Measurements from ENCODE around the gene TRAK1.

DNA sequence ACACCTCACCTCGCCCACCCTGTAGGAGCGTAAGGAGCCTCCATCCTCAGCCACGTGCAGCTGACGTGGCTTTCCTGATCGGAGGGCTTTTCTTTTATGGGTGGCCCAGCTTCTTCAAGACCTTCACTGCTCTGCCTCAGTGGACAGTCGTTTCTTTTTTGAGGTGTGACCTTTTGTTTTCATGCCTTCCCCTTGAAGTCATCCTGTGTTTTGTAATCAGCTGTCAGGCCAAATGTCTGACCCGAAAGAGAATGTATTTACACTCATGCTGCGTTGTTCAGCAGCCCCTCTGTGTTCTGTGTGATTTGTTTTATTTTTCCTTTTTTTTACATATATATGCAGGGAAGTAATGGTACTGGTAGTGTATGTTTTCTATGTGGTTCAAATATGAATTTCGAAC is 133.0 kb downstream of the TRAK1 start:
- TF ChIP-seq, protein P1, sequence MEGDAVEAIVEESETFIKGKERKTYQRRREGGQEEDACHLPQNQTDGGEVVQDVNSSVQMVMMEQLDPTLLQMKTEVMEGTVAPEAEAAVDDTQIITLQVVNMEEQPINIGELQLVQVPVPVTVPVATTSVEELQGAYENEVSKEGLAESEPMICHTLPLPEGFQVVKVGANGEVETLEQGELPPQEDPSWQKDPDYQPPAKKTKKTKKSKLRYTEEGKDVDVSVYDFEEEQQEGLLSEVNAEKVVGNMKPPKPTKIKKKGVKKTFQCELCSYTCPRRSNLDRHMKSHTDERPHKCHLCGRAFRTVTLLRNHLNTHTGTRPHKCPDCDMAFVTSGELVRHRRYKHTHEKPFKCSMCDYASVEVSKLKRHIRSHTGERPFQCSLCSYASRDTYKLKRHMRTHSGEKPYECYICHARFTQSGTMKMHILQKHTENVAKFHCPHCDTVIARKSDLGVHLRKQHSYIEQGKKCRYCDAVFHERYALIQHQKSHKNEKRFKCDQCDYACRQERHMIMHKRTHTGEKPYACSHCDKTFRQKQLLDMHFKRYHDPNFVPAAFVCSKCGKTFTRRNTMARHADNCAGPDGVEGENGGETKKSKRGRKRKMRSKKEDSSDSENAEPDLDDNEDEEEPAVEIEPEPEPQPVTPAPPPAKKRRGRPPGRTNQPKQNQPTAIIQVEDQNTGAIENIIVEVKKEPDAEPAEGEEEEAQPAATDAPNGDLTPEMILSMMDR (IDR thresholded peaks at IDR 0.05): no peak
- no peak for TF ChIP-seq EZH2 (IDR thresholded peaks at IDR 0.05; ENCODE audit: borderline replicate concordance, insufficient read depth, low read depth, low read length, poor library complexity, severe bottlenecking)

All from B cell (primary cell).